GM12873 (cell line): ENCODE measurements around the gene PTOV1.

Experiments
- CTCF ChIP-seq: IDR thresholded peaks from 2 replicates; pipeline ENCODE4 v1.5.1; 2012; ENCODE audit warnings: low read depth, mild to moderate bottlenecking, moderate library complexity, low read length, control low read depth; ENCODE audit not compliant: insufficient read depth; ENCODE audit errors: missing control alignments

PTOV1 gene

GRCh38 chr19:49861541-49862378, 10.8 kb downstream of the PTOV1 start:
- TF ChIP-seq CTCF, result no peak

GRCh38 chr19:49862391-49863253, 11.7 kb downstream of the PTOV1 start:
- TF ChIP-seq CTCF, result peak; percentile 43

GRCh38 chr19:49863254-49863934, 12.4 kb downstream of the PTOV1 start:
- no peak for TF ChIP-seq CTCF

- TF ChIP-seq CTCF, result no peak
Observed at GRCh38 chr19:49863935-49864320, 13.0 kb downstream of the PTOV1 start.

GRCh38 chr19:49864890-49865289, 13.9 kb downstream of the PTOV1 start:
- no peak for TF ChIP-seq CTCF

GRCh38 chr19:49866933-49867782, 16.2 kb downstream of the PTOV1 start, which contains the start of gene PNKP:
PNKP (minus strand) TSS chr19:49867576; CDS start chr19:49867204, 372 bp downstream.
- no peak for TF ChIP-seq CTCF
